H7 (cell line): ENCODE data around the gene TIMM50. TPM values are rescaled to one million over a fixed set of nuclear protein-coding genes. Genes with fewer than 3 reads are reported as not detected.

Source experiments
- DNase-seq: peaks from one replicate; pipeline ENCODE4 v3.0.0; 2012
- H3K27me3 ChIP-seq: 2 replicates; pipeline ENCODE4 v1.6.0; 2011; ENCODE audit warnings: mild to moderate bottlenecking, low read length; ENCODE audit not compliant: control insufficient read depth, insufficient read depth
- H3K36me3 ChIP-seq: replicated peaks from 2 replicates; pipeline ENCODE4 v1.5.1; 2011; ENCODE audit warnings: low read length; ENCODE audit not compliant: control insufficient read depth, insufficient read depth
- H3K4me3 ChIP-seq: 2 replicates; pipeline ENCODE4 v1.5.1; 2011; ENCODE audit warnings: low read depth, mild to moderate bottlenecking, control low read depth, low read length, moderate library complexity; ENCODE audit not compliant: insufficient read depth
- total RNA-seq: library from RNA; depleted of rRNA; stranded (reverse); fragments of >200 nt; shearing (Covaris generic); gene quantifications from 2 replicates; pipeline ENCODE4 v1.2.3, GENCODE V29; 2014; rRNA removed

Gene TIMM50
- 134 and 161 TPM in 2 replicates for total RNA-seq

- DNase-seq: peak; percentile 98
- Histone ChIP-seq H3K36me3 (peaks cover 13% of the 10 kb centered on the region), H3K4me3 (peak within 1 kb of the TSS; percentile 99), H3K27me3 (no peaks in the 10 kb centered on the region)
Observed at GRCh38 chr19:39480337-39481228, at the start of gene TIMM50. TIMM50 (plus strand) TSS chr19:39480838; CDS start chr19:39480854, 16 bp downstream.

GRCh38 chr19:39432677-39433025, 48.0 kb upstream of the TIMM50 start:
- no peaks in the 10 kb centered on the region for H3K27me3 ChIP-seq
- H3K4me3 ChIP-seq: no peak overlapping the region
- H3K36me3 ChIP-seq: peaks cover 24% of the 10 kb centered on the region
- no peak for DNase-seq

DNA sequence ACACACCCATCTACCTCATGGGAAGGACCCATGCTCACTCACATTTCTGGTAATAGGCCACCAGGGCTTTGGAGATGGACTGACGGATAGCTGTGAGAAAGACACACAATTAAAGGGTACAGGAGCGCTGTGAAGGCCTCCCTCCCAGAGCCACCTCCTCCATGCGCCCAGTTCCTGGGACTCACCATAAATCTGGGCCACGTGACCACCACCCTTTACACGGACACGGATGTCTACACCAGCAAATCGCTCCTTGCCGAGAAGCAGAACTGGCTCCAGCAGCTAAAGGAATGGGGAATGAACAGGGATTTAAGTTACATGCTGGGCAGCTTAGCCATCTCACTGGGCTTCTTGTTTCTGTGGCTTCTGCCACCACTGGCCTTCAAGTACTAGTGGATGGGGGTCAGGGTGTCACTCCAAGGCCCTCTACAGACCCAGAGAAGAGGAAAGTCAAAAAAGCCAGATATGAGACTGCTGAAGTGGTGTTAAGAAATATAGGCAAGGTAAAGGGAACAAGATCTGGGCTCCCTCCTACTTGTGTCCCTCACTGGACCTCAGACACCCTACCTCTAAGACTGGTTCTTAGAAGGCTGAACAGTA, 47.1 kb upstream of the TIMM50 start:
- H3K27me3 ChIP-seq: no peaks in the 10 kb centered on the region
- H3K4me3 ChIP-seq: no peak overlapping the region
- H3K36me3 ChIP-seq: peaks cover 24% of the 10 kb centered on the region
- no peak for DNase-seq

DNA sequence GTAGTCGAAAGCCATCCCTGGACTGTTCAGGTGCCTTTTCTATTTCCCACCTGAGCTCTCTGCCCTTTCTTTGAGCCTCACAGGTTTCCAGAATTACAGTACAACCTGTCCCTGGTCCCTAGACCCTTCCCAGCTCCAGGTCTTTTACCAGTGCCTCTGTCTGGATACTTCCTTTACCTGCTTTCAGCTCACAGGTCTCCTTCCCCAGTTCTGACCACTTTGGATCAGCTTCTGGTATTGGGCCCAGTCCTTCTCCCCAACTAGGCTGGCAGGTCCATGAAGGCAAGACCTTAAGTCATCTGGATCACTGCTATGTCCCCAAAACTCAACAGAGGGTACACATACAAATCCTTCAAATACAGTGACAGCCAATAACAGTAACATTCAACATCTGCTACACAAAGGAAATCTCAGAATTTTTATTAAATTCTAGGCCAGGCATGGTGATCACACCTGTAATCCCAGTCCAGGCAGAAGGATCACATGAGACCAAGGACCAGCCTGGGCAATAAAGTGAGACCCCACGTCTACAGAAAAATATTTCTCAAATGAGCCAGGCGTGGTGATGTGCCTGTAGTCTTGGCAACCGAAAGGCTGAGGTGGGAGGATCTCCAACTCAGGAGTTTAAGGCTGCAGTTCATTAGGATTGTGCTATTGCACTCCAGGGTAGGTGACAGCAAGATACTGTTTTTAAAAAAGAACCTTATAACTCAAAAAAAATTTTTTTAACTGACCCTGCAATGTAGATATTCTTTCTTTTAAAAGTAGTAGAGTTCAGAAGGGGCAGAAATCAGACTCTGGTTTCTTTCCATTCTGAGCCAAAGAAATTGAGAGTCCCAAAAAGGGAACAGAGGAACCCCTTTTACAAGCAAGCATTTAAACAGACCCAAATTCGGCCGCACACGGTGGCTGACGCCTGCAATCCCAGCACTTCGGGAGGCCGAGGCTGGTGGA, 46.2 kb upstream of the TIMM50 start:
- DNase-seq: no peak
- Histone ChIP-seq H3K4me3 (peak overlapping the region; percentile 95), H3K27me3 (no peaks in the 10 kb centered on the region), H3K36me3 (peaks cover 24% of the 10 kb centered on the region)

DNA sequence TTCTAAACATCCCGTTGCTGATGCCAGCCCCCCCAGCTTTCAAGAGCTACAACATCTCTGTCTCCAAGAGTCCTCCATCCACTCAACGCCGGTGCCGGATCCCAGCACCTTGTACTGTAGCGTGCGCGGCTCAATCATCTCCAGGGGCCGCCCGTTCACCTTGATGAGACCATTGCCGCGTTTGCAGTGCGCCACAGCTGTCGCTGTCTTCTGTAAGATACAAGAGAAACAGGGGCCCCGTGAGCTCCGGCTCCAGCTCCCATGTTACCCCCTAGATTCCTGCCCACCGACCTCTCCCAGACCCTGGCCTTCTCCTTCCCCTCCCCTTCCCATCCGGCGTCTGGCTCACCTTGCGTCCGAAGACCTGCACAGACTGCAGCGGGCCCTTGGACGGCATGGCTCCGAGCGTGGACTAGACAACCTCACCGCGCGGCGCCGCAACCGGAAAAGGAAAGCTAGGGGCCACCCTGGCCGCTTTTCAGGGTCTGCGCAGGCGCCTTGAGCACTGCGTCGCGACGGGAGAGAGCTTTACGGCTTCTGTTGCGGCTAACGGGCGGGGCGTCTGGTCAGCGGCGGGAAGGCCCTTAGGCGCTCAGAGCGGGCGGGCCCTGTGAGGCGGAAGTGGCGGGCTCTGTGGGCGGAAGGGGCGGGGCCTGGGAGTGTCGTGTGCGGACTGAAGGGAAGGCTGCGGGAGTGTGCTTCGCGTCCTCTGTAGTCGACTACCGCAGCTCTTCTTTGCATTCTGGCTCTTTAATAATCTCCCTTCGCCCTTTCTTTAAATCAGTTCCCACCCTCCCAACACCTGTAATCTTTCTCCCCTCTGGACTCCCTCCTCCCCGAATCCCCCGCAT, 44.9 kb upstream of the TIMM50 start, which contains the start of gene RPS16:
RPS16 (minus strand) TSS at position 451 of the 851 bp plus-strand sequence; CDS start at position 397, 54 bp downstream.
- DNase-seq: peak; percentile 98
- Histone ChIP-seq H3K4me3 (peak within 1 kb of the TSS; percentile 95), H3K27me3 (no peaks in the 10 kb centered on the region), H3K36me3 (peaks cover 24% of the 10 kb centered on the region)

- Histone ChIP-seq H3K4me3 (peak overlapping the region; percentile 95), H3K36me3 (peaks cover 24% of the 10 kb centered on the region), H3K27me3 (no peaks in the 10 kb centered on the region)
- DNase-seq: no peak
Observed at GRCh38 chr19:39436350-39436716, 44.3 kb upstream of the TIMM50 start.

GRCh38 chr19:39438270-39438934, 42.2 kb upstream of the TIMM50 start:
- no peak overlapping the region for H3K4me3 ChIP-seq
- no peaks in the 10 kb centered on the region for H3K27me3 ChIP-seq
- H3K36me3 ChIP-seq: peaks cover 15% of the 10 kb centered on the region
- no peak for DNase-seq

GRCh38 chr19:39444598-39445195, 35.9 kb upstream of the TIMM50 start:
- H3K27me3 ChIP-seq: no peaks in the 10 kb centered on the region
- peak overlapping the region; percentile 78 for H3K4me3 ChIP-seq
- peaks cover 6% of the 10 kb centered on the region for H3K36me3 ChIP-seq
- no peak for DNase-seq

DNA sequence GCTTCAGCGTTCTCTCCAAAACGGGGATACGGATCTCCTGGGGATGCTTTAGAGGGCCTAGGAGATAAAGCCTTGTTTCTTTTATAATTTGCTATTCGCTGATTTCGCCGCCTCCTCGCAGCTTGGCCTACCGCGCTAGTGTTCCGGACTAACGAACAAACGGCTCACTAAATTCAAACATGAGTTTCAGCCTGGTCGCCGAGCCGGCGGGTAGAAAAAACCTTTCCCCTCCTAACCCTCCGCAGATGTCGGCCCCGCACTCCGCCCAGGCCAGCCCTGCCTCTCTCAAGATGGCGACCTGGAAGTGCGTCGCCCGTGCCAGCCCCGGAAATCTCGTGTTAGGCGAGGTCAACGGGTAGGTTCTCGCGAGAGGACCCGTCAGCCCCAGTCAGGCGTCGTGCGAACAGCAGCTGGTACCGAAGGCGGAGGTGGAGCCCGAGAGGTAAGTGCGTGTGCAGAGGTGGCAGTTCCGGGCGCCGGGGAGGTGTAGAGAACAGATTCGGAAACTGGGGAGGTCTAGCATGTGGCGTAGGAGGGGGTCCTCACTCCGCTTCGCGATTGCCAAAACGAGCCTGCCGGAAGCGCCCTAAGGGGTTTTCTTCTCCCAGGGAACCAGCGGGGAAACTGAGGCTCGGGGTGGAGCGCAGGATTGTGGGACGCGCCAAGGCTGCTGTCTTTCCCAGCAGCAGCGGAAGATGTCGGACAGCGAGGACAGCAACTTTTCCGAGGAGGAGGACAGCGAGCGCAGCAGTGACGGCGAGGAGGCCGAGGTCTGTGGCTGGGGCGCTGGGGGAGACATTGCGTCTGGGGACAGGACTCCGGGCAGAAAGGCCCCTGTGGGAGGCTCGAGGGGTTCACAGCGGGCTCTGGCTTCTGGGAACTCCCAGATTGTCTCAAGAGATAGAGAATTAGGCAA, 35.2 kb upstream of the TIMM50 start, which contains the start of gene SUPT5H:
SUPT5H (plus strand) TSS at position 387 of the 916 bp plus-strand sequence; CDS start at position 696, 309 bp downstream.
- Histone ChIP-seq H3K27me3 (no peaks in the 10 kb centered on the region), H3K36me3 (peaks cover 6% of the 10 kb centered on the region), H3K4me3 (peak within 1 kb of the TSS; percentile 78)
- DNase-seq: peak; percentile 98

DNA sequence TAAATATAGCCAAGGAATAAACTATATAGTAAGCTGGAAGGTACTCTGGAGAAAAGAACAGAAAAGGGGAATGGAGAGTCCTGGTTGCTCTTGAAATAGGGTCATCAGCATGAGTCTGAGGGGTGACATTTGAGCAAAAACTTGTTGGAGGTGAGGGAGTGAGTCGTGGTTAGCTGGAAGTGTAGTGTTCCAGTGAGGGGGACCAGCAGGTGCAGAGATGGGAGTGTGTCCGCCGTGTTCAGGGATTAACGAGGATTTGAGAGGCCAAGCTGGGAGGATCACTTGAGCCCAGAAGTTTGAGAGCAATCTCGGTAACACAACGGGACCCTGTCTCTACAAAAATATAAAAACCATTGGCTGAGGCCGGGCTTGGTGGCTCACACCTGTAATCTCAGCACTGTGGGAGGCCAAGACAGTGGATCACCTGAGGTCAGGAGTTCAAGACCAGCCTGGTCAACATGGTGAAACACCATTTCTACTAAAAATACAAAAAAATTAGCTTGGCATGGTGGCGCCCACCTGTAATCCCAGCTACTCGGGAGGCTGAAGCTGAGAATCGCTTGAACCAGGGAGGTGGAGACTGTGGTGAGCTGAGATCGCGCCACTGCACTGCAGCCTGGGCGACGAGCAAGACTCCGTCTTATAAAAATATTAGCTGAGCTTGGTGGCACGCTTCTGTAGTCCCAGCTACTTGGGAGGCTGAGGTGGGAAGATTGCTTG, 34.1 kb upstream of the TIMM50 start:
- Histone ChIP-seq H3K36me3 (peaks cover 6% of the 10 kb centered on the region), H3K4me3 (peak overlapping the region; percentile 78; the same call in 1 of the 2 replicates), H3K27me3 (no peaks in the 10 kb centered on the region)
- peak; percentile 26 for DNase-seq

- no peak for DNase-seq
- H3K27me3 ChIP-seq: no peaks in the 10 kb centered on the region
- H3K36me3 ChIP-seq: peaks cover 6% of the 10 kb centered on the region
- H3K4me3 ChIP-seq: no peak overlapping the region
Observed at GRCh38 chr19:39448271-39448670, 32.4 kb upstream of the TIMM50 start.
